ENCODE data around the gene ELAPOR2.
"Not testable (repeated sequence)": the region's sequence is repeated elsewhere in the genome, so short reads cannot be mapped to it uniquely, and the experiment has no call there.

Gene ELAPOR2

DNA sequence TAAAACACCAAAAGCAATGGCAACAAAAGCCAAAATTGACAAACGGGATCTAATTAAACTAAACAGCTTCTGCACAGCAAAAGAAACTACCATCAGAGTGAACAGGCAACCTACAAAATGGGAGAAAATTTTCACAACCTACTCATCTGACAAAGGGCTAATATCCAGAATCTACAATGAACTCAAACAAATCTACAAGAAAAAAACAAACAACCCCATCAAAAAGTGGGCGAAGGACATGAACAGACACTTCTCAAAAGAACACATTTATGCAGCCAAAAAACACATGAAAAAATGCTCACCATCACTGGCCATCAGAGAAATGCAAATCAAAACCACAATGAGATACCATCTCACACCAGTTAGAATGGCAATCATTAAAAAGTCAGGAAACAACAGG is 14.7 kb downstream of the ELAPOR2 start:
- not testable (repeated sequence) for DNase-seq

DNA sequence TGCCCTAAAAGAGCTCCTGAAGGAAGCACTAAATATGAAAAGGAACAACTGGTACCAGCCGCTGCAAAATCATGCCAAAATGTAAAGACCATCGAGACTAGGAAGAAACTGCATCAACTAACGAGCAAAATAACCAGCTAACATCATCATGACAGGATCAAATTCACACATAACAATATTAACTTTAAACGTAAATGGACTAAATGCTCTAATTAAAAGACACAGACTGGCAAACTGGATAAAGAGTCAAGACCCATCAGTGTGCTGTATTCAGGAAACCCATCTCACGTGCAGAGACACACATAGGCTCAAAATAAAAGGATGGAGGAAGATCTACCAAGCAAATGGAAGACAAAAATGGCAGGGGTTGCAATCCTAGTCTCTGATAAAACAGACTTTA is 17.9 kb downstream of the ELAPOR2 start:
- not testable (repeated sequence) for DNase-seq

GRCh38 chr7:87039691-87040299 is 19.7 kb downstream of the ELAPOR2 start:
- DNase-seq = not testable (repeated sequence)

- DNase-seq = no peak
Measured at GRCh38 chr7:87038993-87039690, 20.3 kb downstream of the ELAPOR2 start.

GRCh38 chr7:87036985-87037384 is 22.5 kb downstream of the ELAPOR2 start:
- DNase-seq = no peak

GRCh38 chr7:87032604-87033339 is 26.7 kb downstream of the ELAPOR2 start:
- no peak for DNase-seq

DNA sequence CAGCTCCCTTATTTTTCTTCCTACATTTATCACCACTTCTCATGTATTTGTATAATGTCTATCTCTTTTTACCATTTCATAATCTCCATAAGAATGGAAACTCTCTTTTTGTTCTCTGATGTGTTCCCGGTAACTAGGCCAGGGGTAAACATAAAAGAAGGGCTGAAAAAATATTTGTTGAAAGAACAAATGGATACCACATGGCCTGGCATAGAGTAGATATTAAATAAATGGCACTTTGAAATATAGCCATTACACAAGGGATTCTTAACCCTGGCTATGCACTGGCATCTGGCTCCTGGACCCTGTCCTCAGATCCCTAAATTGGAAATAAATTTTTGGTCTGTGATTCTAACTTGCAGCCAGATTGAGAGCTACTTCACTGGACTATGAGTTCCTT is 30.4 kb downstream of the ELAPOR2 start:
- DNase-seq = no peak

- no peak for DNase-seq
Measured at GRCh38 chr7:87028636-87029035, 30.8 kb downstream of the ELAPOR2 start.

DNA sequence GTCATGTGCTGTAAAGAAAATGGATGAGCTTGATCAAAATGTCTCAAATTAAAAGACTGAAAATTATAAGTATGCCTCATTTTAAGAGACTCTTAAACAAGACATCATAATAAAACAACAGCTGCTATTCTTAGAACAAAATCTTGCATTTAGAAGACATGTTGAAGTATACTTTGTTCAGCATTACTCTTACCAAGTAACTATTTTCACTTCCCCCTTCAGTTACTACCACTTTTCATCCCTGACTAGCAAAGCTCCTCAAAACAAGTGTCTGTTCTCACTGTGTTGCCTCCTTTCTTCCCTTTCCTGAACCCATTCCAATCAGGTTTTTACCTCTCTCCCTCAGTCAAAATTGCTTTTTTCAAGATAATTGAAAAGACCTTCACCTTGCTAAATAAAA is 31.6 kb downstream of the ELAPOR2 start:
- no peak for DNase-seq

GRCh38 chr7:87021285-87021684 is 38.2 kb downstream of the ELAPOR2 start:
- no peak for DNase-seq

GRCh38 chr7:87016606-87017005 is 42.8 kb downstream of the ELAPOR2 start:
- no peak for DNase-seq

DNA sequence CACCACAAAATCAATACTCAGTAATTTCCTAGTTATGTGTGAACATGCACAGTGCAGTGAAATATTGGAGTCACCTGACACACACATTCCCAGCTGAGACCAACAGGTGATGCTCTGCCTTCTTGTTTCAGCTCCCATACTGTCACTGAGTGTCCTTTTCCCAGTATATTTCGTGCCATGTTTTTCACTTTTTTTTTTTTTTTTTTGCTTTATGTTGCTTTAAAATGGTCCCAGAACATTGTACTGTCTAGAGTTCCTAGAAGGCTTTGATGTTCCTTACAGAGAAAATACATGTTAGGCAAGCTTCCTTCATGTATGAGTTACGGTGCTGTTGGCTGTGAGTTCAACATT is 45.6 kb downstream of the ELAPOR2 start:
- DNase-seq = no peak

GRCh38 chr7:87013136-87013839 is 46.2 kb downstream of the ELAPOR2 start:
- no peak for DNase-seq

Measured in EL (cell line).